Stimulated activated CD4-positive, alpha-beta T cell treated with anti-CD3 and anti-CD28 coated beads, Interleukin-4, amount 100 ng/mL, for 24 hours (primary cell): ENCODE data around the gene MRPL44.
A peak's percentile ranks its signal among the peaks of the same experiment; 100 is the strongest.

Experiments
- DNase-seq: peaks from one replicate; pipeline ENCODE4 v3.0.0-alpha.2; 2020

MRPL44 gene

DNA sequence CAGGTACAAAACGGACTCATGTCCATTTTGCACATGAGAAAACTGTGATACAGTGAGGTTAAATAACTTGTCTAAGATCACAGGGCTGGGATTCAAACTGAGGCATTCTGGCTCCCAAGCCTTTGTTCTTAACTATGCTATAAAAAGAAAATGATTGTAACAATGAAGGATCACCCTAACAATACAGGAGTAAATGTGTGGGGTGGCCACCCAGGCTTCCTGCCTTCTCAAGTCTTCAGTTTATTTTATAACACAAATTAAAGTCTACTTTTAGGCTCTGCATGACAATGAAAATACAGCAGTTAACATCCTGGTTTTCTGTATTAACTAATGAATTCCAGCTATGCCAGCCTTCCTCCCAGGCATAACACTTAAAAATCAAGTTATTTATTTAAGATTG is 19.7 kb upstream of the MRPL44 start:
- DNase-seq, result no peak

DNA sequence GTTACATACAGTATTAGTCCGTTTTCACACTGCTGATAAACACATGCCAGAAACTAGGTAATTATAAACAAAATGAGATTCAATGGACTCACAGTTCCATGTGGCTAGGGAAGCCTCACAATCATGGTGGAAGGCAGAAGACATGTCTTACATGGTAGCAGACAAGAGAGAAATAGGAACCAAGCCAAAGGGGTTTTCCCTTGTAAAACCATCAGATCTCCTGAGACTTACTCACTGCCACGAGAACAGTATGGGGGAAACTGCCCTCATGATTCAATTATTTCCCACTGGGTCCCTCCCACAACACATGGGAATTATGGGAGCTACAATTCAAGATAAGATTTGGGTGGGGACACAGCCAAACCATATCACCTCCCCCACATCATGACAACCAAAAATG is 17.8 kb upstream of the MRPL44 start:
- peak; percentile 39 for DNase-seq

DNA sequence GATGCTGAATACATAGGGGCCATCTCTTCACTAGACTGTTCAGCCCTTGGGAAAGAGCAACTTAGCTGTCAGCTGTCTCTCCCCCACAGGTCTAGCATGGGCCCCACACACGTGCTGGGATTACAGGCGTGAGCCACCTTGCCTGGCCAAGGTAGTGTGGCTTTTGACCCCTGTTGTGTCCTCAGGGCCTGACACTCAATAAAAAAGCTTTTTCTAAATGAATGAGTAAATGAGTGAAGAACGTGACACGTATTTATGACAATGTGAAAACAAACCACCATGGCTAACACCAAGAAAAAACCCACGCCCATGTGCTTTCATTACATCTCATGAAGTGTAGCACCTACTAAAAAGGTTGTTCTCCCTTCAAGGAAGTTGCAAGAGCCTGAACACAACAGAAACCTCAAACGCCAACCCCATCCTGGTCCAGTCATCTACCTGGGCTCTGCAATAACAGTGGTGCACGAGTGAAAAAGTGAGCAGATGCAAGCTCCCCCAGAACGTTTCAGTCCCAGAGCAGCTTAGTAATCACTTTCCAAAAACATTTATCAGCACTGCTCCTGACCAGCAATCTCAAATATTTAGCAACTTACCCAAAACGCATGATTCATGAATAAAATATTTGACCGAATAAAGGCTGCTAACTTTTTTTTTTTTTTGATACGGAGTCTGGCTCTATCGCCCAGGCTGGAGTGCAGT is 15.5 kb upstream of the MRPL44 start:
- DNase-seq, result peak; percentile 88

DNA sequence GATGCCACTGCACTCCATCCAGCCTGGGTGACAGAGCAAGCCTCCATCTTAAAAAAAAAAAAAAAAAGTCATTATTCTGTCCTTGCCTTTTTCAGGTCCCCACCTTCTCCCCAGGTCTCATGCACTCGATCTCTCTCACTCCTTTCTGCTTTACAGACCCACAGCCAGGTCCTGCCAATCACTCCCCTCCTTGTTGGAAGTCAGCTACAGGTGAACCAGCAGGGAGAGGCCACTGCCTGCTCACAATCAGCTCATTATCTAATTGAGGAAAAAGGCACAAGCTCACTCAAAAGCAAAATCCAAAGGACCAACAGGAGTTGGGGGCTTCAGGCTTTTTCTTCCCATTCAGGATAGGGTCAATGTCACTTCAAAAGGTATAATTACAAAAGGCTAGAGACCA is 14.1 kb upstream of the MRPL44 start:
- DNase-seq, result no peak

DNA sequence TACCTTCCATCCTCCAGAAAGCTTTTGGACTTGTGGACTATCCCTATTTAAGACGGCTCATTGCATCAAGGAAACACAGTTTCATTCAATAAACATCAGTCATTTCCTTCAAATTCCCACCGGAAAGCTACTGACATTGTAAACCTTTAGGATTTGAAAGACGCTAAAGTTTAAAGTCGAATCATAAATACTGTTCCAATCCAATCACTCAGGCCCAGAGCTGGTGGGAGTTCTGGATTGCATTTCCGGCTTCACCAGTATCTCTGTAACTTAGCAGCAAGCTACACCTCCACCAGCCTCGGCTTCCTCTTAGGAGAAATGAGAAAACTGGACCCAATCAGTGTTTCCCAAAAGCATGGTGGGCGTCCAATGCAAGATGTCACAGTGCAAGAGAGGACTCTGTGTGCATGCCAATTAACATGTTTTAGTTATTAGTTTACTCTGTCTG is 13.7 kb upstream of the MRPL44 start:
- no peak for DNase-seq

DNA sequence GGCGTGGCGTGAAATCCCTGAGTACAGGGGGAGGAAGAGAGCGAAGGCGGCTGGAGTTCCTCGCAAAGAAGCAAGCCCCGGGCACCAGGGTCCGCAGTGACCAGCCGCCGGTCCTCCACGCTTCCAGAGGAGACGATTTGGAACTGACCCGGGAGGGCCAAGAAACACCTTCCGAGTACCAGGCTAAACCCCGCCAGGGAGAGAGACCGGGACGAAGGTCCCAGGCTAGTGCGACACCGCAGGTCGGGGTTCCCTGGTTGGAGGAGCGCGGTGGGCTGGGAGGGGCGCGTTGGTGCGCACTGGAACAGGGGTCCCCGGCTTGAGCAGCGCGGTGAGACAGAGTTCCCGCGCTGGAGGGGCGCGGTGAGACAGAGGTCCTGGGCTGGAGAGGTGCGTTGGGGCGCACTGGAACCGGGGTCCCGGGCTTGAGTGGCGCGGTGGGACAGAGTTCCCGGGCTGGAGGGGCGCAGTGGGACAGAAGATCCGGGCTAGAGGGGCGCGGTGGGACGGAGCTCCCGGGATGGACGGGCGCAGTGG is 13.0 kb upstream of the MRPL44 start:
- peak; percentile 35 for DNase-seq

DNA sequence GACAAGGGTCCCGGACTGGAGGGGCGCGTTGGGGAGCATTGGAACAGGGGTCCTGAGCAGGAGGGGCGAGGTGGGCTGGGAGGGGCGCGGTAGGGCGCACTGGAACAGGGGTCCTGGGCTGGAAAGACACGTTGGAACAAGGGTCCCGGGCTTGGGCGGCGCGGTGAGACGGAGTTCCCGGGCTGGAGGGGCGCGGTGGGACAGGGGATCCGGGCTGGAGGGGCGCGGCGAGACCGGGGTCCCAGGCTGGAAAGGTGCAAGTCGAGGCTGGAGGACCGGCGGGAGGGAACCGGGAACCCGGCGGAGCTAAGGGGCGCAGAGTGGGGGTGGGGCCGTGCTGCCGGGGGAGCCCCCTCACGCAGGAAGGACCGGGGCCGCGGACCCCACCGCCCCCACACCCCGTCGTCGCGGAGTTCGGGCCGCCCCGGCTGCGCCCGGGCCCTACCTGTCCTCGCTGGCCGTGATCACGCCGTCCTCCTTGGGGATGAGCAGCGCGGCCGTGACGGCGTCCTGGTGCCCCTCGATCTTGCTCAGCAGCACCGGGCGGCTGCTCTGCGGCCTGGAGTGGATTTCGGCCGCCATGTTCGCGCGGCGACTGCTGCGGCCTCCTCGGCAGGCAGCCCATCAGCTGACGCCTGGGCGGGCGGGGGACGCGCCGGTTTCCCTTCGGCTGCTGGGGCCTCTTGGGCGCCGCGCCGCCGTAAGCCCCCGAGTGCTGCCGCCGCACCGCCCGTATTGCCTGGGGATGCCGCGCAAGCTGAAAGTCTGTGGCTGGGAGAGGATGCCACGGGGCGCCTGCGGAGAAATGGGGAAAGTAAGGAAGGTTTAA is 12.3 kb upstream of the MRPL44 start, which contains the start of gene WDFY1:
WDFY1 (minus strand) TSS at position 633 of the 829 bp plus-strand sequence; CDS start at position 582, 51 bp downstream.
- peak; percentile 82 for DNase-seq

DNA sequence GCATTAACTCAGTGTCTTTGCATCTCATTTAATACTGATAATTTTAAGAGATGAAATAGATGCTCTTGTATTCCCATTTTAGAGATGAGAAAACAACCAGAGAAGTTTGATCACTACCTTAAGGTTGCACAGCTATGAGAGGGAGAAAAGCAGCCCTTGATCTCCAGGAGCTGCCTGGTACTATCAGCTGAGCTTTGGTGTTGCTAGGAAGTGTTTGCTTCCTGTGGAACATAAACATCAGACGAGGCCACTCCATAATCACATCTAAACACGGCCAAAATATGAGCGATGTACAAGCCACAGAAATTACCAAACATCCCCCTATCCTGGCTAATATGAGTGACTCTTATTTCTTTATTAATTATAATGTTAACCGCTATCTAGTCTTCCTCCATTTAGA is 11.5 kb upstream of the MRPL44 start:
- no peak for DNase-seq

DNA sequence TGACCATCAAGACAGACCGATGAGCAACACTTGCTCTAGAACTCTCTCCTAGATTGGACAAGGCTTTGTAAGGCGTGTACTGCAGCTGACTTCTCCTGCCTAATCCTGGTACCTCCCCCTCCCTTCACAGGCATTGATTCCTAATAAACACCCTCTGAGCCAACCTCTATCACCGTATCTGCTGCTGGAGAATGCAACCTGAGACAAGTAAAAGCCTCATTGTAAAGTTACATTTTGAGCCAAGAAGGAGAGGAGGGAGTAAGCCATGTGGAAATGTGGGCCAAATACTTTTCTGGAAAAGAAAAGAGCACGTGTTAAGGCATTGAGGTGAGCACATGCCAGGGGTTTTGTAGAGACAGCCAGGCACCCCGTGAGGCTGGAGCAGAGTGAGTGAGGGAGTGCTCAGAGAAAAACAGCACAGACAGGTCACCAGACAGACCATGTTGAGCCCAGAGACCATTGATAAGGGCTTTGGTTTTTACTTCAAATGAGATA is 9.5 kb upstream of the MRPL44 start:
- DNase-seq, result no peak

DNA sequence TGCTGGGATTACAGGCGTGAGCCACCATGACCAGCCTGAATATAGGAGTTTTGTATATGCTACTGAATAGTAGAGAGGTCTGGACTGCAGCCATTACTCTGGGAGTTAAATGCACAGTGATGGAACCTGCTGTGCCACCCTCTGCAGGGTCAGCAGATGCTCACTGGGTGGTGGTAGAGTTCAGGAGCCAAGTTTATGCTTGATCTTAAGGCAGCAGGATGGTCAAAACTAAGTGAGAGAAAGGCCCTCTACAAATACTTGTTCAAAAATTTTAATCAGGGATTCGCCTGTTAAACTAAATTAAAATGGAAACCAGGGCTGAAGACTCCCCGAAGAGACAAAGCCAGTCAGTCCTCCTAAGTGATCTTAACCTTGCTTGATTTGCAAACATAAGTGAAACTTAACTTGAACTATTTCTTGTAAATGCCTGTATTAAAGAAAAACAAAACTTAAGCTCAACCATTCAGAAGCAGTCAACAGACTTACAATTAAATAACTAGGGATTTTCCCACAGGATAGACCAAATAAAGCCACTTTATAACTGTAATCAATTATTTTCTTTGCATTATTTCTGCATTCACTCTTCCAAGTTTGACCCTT is 7.9 kb upstream of the MRPL44 start:
- DNase-seq, result no peak

DNA sequence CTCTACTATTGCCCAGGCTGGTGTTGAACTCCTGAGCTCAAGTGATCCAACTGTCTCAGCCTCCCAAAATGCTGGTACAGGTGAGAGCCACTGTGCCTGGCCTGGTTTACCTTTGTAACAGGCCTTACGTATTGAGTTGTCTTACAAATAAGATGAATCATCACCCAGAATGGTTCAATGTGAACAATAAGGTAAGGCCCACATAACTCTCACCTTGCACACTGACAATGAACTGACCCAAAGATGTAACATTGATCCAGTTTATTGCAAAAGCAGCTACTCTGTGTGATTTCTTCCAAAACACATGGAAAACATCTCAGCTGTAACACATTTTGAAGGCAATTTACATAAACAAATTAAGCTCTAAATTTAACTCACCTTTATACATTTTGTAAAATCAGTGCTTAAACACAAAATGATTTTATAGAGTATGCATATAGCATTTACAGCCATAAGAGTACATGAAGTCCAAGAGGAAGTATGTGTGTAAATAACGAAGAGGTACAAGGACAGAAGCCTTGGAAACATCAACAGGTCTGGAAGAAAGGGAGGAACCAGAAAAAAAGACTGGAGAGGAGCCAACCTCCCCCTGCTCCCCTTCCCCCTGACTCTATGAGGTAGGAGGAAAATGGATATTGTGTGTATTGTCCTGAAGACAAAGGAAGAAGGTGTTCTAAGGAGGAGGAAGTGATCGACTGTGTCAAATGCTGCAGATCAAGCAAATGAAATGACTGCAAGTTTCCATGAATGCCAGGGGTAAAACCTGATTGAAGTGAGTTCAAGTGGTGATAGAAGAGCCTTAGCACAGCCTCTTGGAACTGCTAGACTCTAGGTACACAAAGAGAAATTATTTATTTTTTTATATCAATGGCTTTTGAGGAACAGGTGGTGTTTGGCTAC is 6.6 kb upstream of the MRPL44 start:
- no peak for DNase-seq

DNA sequence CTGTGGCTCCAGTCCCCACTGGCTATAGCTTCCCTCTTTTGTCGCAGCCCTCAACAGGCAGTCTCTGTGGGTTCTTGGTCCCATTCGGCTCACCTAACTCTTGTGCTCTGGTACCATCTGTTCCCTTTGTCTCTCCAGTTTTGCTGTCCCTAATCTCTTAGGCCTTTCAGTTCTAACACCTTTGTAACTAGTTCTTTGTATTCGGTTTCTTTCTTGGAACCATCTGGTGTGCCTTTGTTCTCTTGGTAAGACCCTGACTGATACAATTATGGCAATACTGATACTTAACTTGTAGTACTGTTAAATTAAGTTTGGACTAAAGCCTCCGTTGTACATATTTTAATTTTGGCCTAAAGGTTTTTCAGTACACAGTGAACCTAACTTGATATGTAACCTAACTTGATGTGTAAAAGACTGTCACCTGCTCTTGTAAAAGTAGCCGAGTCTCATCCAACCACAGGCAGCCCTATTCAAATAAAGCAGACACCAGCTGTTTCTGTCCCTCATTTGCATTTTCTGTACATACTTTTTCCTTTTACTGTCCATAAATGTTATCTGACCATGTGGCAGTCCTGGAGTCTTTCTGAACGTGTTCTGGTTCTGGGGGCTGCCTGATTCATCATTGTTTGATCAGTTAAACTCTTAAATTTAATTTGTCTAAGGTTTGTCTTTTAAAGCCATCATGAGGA is 4.8 kb upstream of the MRPL44 start:
- DNase-seq, result no peak

DNA sequence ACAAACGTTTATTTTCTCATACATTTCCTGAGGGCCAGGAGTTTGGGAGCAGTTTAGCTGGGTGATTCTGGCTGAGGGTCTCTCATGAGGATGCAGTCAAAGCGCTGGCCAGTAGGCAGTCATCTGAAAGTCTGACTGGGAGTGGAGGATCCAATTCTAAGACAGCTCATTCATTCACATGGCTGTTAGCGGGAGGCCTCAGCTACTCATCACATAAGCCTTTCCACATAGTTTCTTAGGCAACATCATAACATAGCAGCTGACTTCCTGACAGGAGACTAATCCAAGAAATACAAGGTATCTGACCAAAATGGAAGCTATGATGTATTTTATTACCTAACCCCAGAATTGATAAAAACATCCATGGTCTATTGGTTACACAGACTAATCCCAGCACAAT is 2.9 kb upstream of the MRPL44 start:
- no peak for DNase-seq

DNA sequence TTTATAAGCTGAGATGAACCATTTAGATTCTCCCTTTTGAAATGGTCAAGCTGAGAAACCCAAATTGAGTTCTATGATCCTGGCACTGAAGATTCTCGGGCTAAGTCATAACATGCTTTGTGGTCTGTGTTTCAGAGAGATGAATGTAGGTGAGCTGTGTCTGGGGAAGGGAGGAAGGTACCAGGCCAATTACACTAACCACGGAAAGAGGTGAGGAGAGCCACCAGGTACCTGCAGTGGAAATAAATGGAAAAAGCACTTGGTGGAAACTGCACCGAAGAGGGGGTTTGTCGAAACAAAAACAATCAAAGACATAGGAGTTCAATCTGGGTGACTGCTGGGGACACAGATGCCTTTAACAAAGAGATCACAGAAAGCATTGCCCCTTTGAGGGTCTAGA is 963 bp upstream of the MRPL44 start:
- no peak for DNase-seq

DNA sequence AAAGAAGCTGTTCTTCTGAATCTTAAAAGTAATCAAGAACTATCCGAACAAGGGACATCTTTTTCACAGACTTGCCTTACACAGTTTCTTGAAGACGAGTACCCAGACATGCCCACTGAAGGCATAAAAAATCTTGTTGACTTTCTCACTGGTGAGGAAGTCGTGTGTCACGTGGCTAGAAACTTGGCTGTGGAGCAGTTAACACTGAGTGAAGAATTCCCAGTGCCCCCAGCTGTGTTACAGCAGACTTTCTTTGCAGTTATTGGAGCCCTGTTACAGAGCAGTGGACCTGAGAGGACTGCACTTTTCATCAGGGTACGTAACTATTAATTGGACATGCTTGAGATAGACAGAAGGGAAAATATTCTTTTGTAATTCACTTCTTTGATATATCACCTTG is 2.4 kb downstream of the MRPL44 start:
- DNase-seq, result no peak

DNA sequence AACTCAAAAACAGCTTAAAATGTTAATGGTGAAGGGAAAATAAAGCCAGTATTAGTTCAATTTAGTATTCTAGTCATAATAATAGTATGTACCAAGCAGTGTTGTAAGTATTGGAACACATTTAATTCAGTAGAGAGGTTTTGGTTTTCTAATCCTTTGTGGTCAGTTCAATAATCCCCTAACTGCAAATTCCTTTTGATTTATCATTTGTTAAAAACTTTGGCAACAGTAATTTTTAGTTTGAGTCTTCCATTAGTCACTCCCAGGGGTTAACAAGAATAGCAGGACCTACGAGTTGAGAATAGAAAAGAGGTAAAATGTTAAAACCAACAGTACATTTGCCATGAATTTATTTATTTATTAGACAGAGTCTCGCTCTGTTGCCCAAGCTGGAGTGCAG is 10.7 kb downstream of the MRPL44 start:
- no peak for DNase-seq

DNA sequence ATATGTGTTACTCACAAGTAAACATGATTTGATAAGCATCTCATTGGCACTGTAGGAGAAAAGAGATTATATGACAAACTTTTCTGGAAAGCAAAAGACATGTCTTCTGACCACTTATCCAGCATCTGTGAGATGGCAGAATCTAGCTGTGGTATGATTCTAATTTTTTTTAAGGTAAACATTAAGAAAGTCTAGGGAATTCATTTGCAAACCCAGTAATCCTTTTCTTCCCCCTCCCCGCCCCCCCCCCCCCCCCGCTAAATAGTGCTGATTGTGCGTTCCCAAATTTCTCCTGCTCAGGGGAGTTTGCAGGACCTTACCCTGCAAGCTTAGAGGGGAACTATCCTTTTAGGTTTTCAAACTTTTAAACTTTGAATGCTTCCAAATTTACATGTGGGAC is 12.1 kb downstream of the MRPL44 start:
- no peak for DNase-seq

DNA sequence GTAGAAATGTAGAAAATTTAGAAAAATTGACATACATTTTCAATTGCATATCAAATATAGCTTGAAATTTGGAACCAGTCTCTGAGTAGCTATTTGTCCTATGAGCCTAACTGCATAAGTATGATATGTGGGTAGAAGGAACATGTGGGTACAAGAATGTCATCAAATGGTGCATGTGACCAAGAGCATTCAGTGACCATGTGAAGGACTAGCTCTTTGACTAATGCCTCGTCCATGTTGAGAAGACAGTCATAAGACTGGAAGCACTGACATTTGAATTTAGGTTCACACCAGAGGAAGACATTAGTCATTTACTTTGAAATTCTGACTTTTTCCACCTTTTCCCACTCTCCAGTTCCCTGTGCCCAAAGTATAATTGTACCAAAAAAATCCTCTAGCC is 12.6 kb downstream of the MRPL44 start:
- DNase-seq, result no peak

DNA sequence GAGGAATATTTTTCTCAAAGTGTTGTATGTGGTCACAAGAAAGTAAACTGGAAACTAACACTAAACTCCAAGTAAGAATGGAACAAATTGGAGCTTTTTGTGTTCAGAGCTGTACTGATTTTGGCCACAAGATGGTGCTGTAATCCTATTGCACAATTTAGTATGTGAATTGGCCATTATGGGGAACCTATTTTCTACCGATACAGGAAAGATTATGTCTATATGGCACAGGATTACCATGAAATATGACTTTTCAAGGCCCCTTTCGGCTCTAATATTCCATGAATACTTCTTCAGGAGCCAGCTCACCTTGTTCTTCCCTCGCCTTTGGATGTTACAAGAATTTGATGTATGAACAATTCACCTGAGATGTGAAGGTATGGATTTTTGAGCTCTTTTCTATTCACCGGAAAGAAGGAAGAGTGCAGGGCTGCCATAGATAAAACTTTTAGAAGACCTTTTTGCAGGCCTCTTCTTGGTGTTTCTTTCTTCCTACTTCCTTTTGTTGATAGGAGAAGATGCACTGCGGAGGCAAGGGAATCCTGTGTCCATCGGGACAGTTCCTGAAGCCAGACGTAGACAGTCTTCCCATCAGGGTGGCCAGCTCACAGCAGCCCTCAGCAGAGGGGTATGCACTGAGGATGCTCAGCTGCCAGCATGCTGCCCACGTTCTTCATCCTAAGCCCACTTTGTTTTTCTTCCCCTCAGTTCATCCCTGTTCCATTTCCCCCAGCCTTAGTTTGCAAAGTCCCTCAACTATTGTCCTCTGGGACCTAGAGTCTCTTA is 13.3 kb downstream of the MRPL44 start:
- peak; percentile 72 for DNase-seq

DNA sequence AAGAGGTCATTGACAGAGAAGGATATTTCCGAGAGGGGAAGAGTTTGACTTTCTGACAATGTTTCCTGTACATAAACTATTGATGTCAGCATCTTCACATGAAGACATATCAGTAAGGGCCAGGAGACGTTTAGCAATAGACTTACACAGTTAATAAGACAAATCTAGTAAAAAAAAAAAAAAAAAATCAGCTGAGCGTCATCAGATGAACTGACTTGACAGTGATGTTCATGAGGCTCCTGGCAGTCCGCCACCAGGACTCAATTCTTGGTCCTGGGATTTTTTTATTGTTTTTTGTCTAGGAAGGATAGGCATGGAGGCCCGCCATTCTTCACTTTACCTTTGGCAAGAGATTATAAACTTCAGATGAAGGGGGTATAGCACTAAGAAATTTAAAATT is 14.5 kb downstream of the MRPL44 start:
- DNase-seq, result no peak

DNA sequence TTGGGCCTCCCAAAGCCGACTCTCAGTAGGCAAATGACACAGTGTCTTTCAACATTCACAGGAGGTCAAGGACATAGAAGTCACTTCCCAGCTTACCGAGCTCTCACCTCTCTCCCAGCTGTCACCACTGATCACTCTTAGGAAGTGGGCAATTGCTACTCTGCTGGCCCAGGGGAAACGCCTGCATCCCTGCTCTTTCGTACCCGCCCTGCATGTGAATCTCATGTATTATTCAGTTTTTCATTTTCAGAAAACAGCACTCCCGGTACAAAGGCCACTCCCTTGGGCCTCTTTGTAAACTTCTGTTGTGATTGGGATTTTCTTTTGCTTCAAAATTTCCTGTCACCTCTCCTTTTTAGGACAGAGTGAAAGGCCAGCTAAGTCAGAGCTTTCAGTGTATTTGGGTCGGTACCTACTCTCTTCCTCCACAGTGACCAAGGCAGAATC is 15.4 kb downstream of the MRPL44 start:
- no peak for DNase-seq
